Measurements from ENCODE around the gene PTTG2.

PTTG2 gene

DNA sequence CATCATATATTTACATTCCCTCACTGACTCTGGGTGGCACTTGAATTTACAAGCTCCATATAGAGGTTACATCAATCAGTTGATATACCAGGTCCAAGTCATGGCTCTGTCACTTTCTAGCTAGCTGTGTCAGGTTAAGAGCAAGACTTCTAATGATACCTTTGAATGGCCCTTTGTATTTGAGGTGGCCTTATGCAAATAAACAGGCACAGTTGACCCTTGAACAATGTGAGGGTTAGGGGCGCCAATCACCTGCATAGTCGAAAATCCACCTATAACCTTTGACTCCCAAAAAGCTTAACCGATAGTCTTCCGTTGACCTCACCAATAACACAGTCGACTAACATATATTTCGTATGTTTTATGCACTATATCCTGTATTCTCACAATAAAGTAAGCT lies 1.3 kb upstream of the PTTG2 start:
- Histone ChIP-seq H3K27ac (no peak overlapping the region), H3K36me3 (replicated peaks) (no peaks in the 10 kb centered on the region), H3K4me3 (ENCODE audit: low read depth, low read length) (no peak overlapping the region), H3K27me3 (replicated peaks) (no peaks in the 10 kb centered on the region)
- in situ Hi-C loops (cut with HindIII; ENCODE audit: low pct_ligation_motif_present, low sequenced_read_pairs) = no loop called here
- no peak for DNase-seq
- no peak for TF ChIP-seq CTCF (IDR thresholded peaks at IDR 0.05; ENCODE audit: low read depth, low read length, missing control alignments)

DNA sequence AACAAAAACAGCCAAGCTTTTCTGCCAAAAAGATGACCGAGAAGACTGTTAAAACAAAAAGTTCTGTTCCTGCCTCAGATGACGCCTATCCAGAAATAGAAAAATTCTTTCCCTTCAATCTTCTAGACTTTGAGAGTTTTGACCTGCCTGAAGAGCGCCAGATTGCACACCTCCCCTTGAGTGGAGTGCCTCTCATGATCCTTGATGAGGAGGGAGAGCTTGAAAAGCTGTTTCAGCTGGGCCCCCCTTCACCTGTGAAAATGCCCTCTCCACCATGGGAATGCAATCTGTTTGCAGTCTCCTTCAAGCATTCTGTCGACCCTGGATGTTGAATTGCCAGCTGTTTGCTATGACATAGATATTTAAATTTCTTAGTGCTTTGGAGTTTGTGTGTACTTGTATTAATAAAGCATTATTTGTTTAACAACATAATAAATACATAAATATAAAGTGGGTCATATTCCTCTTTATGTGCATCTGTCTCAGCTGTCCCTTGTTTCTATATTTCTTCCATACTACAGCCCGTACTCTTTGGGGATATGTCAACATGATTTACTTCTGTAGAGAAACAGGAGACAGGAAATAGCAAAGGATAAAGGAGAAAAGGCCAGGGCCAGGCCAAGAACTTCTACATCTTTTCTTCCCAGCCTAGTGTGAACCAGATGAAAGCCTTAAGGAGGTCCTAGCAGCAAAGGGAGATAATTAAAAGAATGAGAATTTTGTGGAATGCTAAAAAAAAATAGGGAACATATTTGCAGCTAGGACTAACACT lies 667 bp downstream of the PTTG2 start:
- in situ Hi-C loops (cut with HindIII; ENCODE audit: low pct_ligation_motif_present, low sequenced_read_pairs) = no loop called here
- TF ChIP-seq CTCF (IDR thresholded peaks at IDR 0.05; ENCODE audit: low read depth, low read length, missing control alignments) = no peak

DNA sequence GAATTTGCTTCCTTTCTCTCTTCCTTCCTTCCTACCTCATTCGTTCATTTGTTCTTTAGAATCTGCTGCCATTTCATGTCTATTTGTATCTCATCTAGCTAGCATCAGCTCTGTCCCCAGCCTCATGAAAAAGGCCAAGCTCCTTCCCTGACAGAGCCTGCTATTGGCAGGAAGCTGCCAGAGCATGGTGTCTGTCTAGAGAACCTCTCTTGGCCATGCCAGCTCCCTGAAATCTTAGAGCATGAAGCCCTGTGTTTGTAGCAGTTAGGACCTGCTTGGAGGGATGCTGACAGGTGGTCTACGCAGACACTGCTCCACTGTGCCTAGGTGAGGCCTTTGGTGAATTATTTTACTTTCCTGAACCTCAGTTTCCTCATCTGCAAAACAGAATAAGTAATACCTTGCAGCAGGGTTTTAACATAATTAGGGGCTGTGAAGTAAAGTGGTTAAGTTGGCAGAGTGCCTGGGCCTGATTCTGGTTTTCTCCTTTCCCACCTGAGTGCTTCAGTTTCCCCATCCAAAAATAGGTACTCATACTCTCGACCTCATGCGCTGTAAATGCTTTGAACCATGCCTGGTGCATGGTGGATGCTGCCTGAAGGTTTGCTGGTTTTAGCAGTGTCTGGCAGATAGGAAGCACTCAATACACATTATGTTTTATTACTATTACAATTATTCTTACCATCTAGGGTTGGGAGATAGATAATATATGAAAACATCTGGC lies 4.7 kb downstream of the PTTG2 start:
- no peaks in the 10 kb centered on the region for H3K27me3 ChIP-seq (replicated peaks)
- DNase-seq = no peak
- no peak overlapping the region for H3K27ac ChIP-seq
- H3K36me3 ChIP-seq (replicated peaks) = no peaks in the 10 kb centered on the region
- no peak overlapping the region for H3K4me3 ChIP-seq (ENCODE audit: low read depth, low read length)
- no peak for TF ChIP-seq CTCF (IDR thresholded peaks at IDR 0.05; ENCODE audit: low read depth, low read length, missing control alignments)
- in situ Hi-C loops (cut with HindIII; ENCODE audit: low pct_ligation_motif_present, low sequenced_read_pairs) = no loop called here

More for the DNA sequence above, 667 bp downstream of the PTTG2 start:
- no peaks in the 10 kb centered on the region for H3K27me3 ChIP-seq (replicated peaks)
- no peaks in the 10 kb centered on the region for H3K36me3 ChIP-seq (replicated peaks)
- H3K27ac ChIP-seq = no peak overlapping the region
- H3K4me3 ChIP-seq (ENCODE audit: low read depth, low read length) = no peak overlapping the region
- DNase-seq = no peak

DNA sequence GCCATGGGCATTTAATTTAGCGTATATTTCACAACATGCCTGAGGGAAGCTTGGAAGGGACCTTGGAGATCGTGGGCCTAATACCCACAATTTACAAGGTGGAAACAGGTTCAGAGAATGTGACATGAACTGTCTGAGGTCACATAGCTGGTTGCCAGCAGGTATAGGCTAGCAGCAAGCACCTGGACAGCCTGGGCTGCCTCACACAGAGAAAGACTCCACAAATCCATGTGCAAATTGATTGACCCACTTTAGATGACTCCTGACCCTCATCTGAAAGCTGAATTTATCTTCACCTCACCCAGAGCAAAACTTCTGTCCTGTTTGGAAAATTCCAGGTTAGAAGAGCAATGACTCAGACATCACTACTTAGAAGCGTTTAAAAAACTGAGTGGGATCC lies 5.8 kb downstream of the PTTG2 start:
- no peak overlapping the region for H3K27ac ChIP-seq
- H3K27me3 ChIP-seq (replicated peaks) = no peaks in the 10 kb centered on the region
- DNase-seq = no peak
- H3K4me3 ChIP-seq (ENCODE audit: low read depth, low read length) = no peak overlapping the region
- no peak for TF ChIP-seq CTCF (IDR thresholded peaks at IDR 0.05; ENCODE audit: low read depth, low read length, missing control alignments)
- in situ Hi-C loops (cut with HindIII; ENCODE audit: low pct_ligation_motif_present, low sequenced_read_pairs) = no loop called here
- H3K36me3 ChIP-seq (replicated peaks) = no peaks in the 10 kb centered on the region

DNA sequence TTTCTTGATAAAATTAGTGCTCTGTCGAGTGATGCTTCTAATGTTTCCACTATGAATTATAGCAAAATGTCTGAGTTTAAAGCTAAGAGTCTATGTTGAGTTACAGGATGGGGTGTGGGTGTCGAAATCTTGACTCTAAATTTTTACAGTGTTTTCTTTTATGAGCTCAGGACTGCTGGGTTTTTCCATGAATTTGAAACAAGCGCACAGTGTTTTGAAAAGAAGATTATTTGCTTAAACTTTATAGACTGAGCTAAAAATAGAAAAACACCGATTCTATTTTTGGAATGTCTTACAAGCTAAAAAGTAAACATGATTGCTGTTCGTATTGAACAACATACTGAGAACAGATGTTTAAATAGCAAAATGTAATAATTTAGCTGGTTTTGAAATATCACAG lies 7.5 kb downstream of the PTTG2 start:
- no peak for TF ChIP-seq CTCF (IDR thresholded peaks at IDR 0.05; ENCODE audit: low read depth, low read length, missing control alignments)
- in situ Hi-C loops (cut with HindIII; ENCODE audit: low pct_ligation_motif_present, low sequenced_read_pairs) = no loop called here
- no peaks in the 10 kb centered on the region for H3K36me3 ChIP-seq (replicated peaks)
- H3K27me3 ChIP-seq (replicated peaks) = no peaks in the 10 kb centered on the region
- no peak overlapping the region for H3K4me3 ChIP-seq (ENCODE audit: low read depth, low read length)
- no peak for DNase-seq
- H3K27ac ChIP-seq = no peak overlapping the region
